ENCODE results near the gene MATN4. TPM values are rescaled to one million over a fixed set of nuclear protein-coding genes. Genes with fewer than 3 reads are reported as not detected.

Gene MATN4
- total RNA-seq, 1 donor from 2014 or later: 0.75 TPM

DNA sequence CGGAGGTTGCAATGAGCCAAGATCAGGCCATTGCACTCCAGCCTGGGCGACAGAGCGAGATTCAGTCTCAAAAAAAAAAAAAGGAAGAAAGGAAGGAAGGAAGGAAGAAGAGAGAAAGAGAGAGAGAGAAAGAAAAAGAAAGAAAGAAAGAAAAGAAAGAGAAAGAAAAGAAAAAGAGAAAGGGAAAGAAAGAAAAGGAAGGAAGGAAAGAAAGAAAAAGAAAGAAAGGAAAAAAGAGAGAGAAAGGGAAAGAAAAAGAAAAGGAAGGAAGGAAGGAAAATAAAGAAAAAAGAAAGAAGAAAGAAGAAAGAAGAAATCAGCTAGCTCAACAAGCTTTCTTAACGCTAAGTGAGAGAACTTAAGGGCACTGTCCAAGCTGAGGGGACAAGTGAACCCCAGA, 7.6 kb upstream of the MATN4 start:
- no peak for TF ChIP-seq CTCF (conservative IDR thresholded peaks at IDR 0.05)
- H3K27me3 Mint-ChIP-seq: peaks cover 11% of the 10 kb centered on the region
- peaks cover 4% of the 10 kb centered on the region for H3K4me1 Mint-ChIP-seq (ENCODE audit: unreplicated experiment)
- no peak overlapping the region for H3K4me3 Mint-ChIP-seq
- H3K9me3 Mint-ChIP-seq: no peaks in the 10 kb centered on the region
- no peak overlapping the region for H3K27ac Mint-ChIP-seq
- H3K36me3 Mint-ChIP-seq: no peaks in the 10 kb centered on the region
- DNase-seq (ENCODE audit: extremely low spot score, unreplicated experiment): no peak

- no peak overlapping the region for H3K4me3 Mint-ChIP-seq
- H3K4me1 Mint-ChIP-seq (ENCODE audit: unreplicated experiment): no peaks in the 10 kb centered on the region
- TF ChIP-seq CTCF (conservative IDR thresholded peaks at IDR 0.05): no peak
- no peaks in the 10 kb centered on the region for H3K36me3 Mint-ChIP-seq
- peaks cover 14% of the 10 kb centered on the region for H3K27me3 Mint-ChIP-seq
- no peaks in the 10 kb centered on the region for H3K9me3 Mint-ChIP-seq
- H3K27ac Mint-ChIP-seq: no peak overlapping the region
- DNase-seq (ENCODE audit: extremely low spot score, unreplicated experiment): no peak
Observed at GRCh38 chr20:45313943-45314342, 5.8 kb upstream of the MATN4 start.

- Mint-ChIP-seq H3K9me3 (no peaks in the 10 kb centered on the region), H3K27ac (no peak overlapping the region), H3K4me1 (ENCODE audit: unreplicated experiment) (no peaks in the 10 kb centered on the region), H3K36me3 (no peaks in the 10 kb centered on the region), H3K4me3 (no peak overlapping the region), H3K27me3 (peaks cover 14% of the 10 kb centered on the region)
- DNase-seq (ENCODE audit: extremely low spot score, unreplicated experiment): no peak
- TF ChIP-seq CTCF (conservative IDR thresholded peaks at IDR 0.05): no peak
Observed at GRCh38 chr20:45313065-45313695, 5.1 kb upstream of the MATN4 start.

DNA sequence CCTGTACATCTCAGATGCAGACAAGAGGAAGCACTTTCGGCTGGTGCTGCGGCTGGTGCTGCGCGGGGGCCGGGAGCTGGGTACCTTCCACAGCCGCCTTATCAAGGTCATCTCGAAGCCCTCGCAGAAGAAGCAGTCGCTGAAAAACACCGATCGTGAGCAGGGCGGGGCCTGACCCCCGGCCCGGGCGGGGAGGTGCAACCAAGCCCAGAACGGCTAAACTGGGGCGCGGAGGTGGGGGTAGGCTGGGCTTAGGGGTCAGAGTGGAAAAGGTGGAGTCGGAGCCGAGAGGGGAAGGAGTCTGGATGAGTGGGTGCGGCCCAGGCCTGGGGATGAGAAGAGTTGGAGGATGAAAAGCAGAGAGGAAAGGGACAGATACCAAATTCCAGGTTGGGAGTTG, 4.1 kb upstream of the MATN4 start:
- H3K4me3 Mint-ChIP-seq: no peak overlapping the region

GRCh38 chr20:45311589-45312211, 3.6 kb upstream of the MATN4 start:
- no peaks in the 10 kb centered on the region for H3K4me1 Mint-ChIP-seq (ENCODE audit: unreplicated experiment)
- H3K9me3 Mint-ChIP-seq: no peaks in the 10 kb centered on the region
- peak; percentile 90 for TF ChIP-seq CTCF (conservative IDR thresholded peaks at IDR 0.05)
- DNase-seq (ENCODE audit: extremely low spot score, unreplicated experiment): peak; percentile 80
- no peaks in the 10 kb centered on the region for H3K36me3 Mint-ChIP-seq
- no peak overlapping the region for H3K27ac Mint-ChIP-seq
- H3K27me3 Mint-ChIP-seq: peaks cover 19% of the 10 kb centered on the region
- H3K4me3 Mint-ChIP-seq: no peak overlapping the region

More for the DNA sequence above, 4.1 kb upstream of the MATN4 start:
- Mint-ChIP-seq H3K4me1 (ENCODE audit: unreplicated experiment) (no peaks in the 10 kb centered on the region), H3K9me3 (no peaks in the 10 kb centered on the region), H3K27ac (no peak overlapping the region), H3K27me3 (peaks cover 19% of the 10 kb centered on the region), H3K36me3 (no peaks in the 10 kb centered on the region)
- no peak for TF ChIP-seq CTCF (conservative IDR thresholded peaks at IDR 0.05)
- no peak for DNase-seq (ENCODE audit: extremely low spot score, unreplicated experiment)
